ENCODE data around the gene RNF222.

DNA sequence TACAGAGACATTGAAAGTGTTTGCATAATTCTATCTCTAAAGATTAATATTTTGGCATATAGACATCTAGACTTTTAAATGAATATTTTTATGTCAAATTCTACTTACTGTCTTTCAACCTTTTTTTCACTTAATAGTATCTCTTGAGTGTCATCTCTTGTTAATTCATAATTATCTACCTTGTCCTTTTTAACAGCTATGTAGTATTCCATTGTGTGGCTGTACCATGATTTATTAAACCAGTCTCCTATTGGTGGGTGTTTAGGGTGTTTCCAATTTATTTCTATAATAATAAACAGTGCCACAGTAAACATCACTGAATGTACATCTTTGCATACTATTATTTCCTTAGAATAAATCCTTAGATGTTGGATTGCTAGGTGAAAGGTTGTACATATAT, 16.3 kb upstream of the RNF222 start:
- TF ChIP-seq, protein P1, sequence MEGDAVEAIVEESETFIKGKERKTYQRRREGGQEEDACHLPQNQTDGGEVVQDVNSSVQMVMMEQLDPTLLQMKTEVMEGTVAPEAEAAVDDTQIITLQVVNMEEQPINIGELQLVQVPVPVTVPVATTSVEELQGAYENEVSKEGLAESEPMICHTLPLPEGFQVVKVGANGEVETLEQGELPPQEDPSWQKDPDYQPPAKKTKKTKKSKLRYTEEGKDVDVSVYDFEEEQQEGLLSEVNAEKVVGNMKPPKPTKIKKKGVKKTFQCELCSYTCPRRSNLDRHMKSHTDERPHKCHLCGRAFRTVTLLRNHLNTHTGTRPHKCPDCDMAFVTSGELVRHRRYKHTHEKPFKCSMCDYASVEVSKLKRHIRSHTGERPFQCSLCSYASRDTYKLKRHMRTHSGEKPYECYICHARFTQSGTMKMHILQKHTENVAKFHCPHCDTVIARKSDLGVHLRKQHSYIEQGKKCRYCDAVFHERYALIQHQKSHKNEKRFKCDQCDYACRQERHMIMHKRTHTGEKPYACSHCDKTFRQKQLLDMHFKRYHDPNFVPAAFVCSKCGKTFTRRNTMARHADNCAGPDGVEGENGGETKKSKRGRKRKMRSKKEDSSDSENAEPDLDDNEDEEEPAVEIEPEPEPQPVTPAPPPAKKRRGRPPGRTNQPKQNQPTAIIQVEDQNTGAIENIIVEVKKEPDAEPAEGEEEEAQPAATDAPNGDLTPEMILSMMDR (IDR thresholded peaks at IDR 0.05): no peak
- TF ChIP-seq POLR2A (IDR thresholded peaks at IDR 0.05): no peak
